Right ventricle myocardium inferior (tissue), 1 donor: ENCODE results near the gene TMEM44. TPM values are rescaled to one million over a fixed set of nuclear protein-coding genes. Genes with fewer than 3 reads are reported as not detected.
"Not testable (repeated sequence)": the region's sequence is repeated elsewhere in the genome, so short reads cannot be mapped to it uniquely, and the experiment has no call there.

Experiments used
- ATAC-seq: fragments of 200-7000 bp; cut with Tn5 transposase; one replicate; pipeline ENCODE4 v1.9.1; 2020; ENCODE audit warnings: mild to moderate bottlenecking, moderate library complexity
- DNase-seq: peaks from one replicate; pipeline ENCODE4 v3.0.0; 2021; ENCODE audit errors: missing footprints
- intact Hi-C: fragments of 100-400 bp; cut with DNase I; formaldehyde crosslinking; loops from one replicate; pipeline ENCODE4 v1.11.0; 2022
- total RNA-seq: library from RNA; stranded (reverse); fragmentation: NEBNext Ultra II Directional; extraction: Animal tissue kit (Norgen Biotek cat#: 25700); gene quantifications from one replicate; pipeline ENCODE4 v1.2.1, GENCODE V29; 2021
- donor health status: DM: no; HTN: yes; CAD: no; lungs with severe emphysema.

TMEM44 gene
- total RNA-seq, 1 donor from 2014 or later: 6.1 TPM

DNA sequence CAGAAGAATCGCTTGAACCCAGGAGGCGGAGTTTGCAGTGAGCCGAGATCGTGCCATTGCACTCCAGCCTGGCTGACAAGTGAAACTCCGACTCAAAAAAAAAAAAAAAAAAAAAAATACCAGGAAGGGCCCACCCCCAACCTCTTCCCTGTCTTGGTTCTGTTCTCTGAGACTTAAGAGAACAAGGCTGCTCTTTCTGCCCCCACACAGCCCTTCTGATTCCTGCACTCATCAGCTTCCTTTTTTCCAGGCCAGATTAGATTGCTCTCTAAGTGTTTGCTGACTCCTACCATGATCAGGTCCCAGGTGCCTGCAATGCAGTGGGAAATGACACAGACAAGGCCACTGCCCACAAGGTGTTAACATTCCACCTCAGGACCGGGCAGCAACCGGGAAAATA, 13.0 kb downstream of the TMEM44 start:
- ATAC-seq: no peak
- DNase-seq: no peak
- intact Hi-C loops: no loop called here

DNA sequence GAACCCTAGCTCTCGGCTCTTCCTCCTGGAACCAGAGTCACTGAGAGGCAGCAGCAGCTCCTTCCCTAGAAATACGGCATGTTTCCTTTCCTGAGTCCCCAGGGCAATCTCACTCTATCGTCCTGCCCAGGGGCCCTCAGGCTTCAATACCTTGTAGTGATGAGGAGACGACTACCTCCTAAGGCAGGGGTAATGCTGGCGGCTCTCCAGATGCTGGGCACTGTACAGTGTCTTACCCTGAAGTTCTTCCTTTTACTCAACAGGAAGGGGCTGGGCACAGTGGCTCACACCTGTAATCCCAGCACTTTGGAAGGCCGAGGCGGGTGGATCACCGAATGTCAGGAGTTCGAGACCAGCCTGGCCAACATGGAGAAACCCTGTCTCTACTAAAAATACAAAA, 13.5 kb downstream of the TMEM44 start:
- DNase-seq (no peak), ATAC-seq (no peak)

DNA sequence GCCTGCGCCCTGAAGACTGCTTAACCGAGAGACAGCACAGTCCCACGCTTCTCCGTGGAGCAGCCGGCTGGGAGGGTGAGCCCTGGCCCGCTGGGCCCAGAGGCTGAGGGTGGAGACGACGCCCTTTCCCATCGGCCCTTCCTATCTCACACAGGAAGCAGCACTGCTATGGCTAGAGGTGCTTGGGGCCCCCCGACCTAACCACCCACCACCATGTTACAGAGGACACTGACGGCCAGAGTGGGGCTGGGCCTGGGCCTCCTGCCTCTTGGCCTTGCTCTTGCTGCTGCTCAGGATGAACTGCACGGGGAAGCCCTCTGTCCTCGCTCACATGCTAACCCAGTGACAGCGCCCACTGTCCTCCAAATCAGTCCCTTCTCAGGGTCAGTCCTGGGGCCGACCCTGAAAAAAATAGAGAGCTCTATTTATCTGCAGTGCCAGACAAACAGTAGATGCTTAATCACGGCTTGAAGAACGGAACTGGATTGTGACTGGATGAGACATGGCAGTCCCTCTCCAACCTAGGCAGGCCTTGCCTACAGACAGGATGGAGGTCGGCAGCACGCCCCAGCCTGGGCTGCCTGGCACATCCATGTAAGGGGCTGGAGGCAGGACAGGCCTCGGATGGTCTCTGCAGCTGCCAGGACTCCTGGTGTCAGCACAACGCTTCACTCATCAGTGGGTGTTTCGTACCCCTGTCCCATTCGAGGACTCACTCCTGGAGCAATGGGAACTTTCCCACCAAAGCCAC, 14.2 kb downstream of the TMEM44 start:
- DNase-seq (no peak), ATAC-seq (no peak)
- intact Hi-C loops: no loop called here

More for the DNA sequence above, 13.5 kb downstream of the TMEM44 start:
- intact Hi-C loops: no loop called here

DNA sequence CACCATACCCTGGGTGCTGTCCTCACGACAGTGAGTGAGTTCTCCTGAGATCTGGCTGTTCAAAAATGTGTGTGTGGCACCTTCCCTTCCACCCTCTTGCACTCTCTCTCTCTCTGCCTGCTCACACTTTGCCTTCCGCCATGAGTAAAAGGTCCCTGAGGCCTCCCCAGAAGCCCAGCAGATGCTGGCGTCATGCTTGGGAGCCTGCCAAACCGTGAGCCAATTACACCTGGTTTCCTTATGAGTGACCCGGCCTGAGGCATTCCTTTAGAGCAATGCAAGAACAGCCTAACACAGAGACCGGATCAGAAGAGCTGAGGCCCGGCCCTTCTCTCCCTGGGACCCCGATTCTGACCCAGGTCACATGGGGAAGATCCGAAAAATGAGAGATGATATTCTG, 15.4 kb downstream of the TMEM44 start:
- ATAC-seq (no peak), DNase-seq (no peak)
- intact Hi-C loops: no loop called here

DNA sequence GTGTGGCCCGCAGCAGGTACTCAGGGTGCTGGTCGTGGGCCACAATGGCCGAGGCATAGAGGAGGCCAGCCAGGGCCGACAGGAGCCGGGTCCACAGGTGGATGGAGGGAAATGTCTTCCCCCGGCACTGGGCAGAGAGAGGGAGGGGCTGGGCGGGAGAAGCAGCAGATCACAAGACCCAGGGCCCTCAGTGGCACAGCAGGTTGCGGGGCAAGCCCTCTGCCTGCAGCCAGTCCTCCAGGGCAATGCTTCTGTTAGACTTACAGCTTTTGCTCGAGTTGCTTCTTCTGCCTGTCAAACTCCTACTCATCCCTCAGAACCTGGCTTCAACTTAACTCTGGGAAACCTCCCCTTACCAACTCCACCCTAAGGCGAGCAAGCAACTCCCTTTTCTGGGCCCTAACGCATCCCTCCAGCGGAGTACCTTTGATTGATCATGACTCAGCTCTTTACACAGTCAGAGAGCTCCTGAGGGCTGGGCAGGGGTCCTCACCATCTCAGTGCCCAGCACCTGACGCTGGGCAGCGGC, 16.0 kb downstream of the TMEM44 start:
- intact Hi-C loops: no loop called here
- DNase-seq: no peak
- no peak for ATAC-seq

DNA sequence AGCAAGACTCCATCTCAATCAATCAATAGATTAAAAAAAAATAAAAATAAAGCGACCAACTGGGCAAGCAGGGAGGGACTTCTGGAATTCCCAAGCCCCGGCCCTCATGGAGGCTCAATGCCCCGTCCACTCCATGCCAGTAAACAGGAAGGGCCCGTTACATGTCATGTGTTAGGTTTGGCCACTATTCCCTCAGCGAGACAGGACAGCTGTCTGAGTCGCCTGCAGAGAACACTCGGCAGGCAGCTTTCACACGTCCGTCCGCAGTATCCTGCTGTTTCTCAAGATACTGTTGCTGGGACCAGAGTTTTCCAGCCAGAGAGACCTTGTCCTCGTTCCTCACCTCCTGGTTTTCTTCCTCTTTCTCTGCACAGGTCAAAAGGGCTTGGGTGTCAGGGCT, 18.0 kb downstream of the TMEM44 start:
- no peak for ATAC-seq
- no peak for DNase-seq
- intact Hi-C loops: no loop called here

DNA sequence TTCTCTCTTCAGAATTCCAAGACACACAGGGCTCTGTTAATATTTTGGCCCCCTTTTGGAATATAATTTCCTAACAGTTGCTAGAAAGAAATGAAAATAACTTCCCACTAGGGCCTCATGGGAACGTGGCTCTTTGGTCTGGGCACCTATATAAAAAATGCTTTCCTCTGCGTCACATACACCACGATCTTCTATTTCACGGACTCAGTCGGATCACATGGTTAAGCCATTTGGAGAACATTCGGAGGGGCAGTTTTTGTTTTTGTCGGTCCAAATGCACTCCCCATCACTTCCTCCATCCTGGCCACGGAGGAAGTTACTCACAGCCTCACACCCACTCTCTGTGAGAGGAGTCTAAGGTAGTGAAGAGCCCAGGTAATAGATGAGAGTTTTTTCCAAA, 21.0 kb downstream of the TMEM44 start:
- DNase-seq: no peak
- intact Hi-C loops: no loop called here
- ATAC-seq: no peak

DNA sequence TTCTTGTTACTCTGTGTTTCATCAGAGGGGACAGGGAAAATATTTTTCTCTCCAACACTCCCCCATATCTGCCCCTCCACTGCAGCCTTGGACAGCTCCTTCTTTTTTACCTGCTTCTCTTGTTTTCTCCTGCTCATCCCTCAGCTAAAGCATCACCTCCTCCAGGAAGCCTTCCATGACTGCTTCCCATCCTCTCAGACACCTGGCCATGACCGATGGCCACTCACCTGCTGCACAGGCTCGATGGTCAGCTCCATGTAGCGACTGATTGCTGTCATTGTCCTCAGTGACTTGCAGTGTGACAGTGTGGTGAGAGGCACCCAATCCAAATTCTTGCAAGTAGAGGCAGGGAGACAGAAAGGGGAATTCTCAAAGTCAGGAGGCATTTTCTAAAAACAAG, 22.5 kb downstream of the TMEM44 start:
- intact Hi-C loops: no loop called here
- ATAC-seq (no peak), DNase-seq (no peak)

DNA sequence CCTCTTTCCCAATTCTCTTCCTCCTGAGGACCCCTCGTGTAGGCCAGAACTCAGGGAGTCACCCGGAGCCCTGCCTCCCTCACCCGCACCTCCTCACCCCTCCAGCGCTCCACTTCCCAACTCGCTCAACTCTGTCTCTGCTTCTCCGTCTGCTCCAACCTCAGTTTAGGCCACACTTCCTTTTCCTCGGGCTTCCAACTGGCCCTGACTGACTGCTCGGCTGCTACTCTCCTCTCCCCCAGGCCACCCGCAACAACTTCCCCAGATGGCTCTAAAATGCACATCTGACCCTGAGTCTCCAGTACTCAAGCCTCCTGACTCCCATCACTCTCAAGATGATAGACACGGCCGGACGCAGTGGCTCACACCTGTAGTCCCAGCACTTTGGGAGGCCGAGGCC, 23.6 kb downstream of the TMEM44 start:
- intact Hi-C loops: no loop called here
- no peak for ATAC-seq
- no peak for DNase-seq

DNA sequence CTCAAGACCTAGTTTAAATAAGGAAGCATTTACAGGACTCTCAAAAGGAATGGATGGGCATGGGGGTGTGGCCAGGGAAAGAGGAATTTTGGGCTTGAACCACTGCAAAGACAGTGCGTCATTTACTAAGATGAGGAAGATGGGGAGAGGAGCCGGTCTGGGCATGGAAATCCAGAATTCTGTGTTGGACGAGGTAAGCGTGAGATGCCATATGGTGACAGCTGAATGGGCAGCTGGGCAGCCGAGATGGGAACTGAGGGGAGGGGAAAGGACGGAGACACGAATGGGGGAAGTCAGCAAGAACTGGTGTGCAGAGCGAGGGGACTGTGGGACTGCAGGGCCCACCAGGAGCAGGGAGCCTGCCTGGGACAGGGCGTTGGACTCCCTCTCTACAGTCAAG, 24.2 kb downstream of the TMEM44 start:
- DNase-seq (no peak), ATAC-seq (no peak)
- intact Hi-C loops: no loop called here

DNA sequence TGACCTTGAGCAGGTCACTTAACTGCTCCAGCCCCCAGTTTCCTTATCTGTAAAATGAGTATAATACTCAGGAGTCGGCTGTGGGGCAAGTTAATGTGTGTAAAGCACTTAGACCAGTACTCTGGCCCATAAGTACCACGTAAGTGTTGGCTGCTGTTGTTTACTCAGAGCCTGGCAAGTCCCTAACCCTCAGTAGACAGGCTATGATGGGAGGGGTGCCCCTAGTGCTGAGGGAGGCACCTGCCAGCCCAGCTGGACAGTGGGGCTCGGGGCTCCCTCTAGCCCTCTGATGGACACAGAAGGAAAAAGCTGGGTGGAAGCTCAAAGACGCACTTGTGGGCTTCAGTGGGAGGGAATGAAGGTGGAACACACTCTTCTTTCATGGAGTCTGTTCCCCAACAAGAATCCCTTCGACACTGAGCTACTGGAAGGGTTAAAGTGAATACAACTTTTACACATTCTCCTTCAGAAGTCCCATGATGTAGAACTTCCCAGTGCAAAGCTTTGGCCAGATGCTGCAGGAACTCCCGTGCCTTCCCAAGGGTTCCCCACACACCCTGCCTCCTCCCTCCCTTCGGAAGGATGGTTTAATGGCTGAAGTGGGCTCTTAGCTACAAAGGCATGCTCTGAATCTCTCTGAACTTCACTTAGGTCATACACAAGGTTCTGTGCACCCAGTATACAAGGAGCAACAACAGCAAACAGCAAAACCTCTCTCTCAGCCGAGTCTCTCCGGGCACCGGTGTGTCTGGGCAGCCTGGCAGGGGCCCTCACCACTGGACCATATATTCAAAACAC, 25.4 kb downstream of the TMEM44 start:
- intact Hi-C loops: no loop called here
- no peak for DNase-seq

DNA sequence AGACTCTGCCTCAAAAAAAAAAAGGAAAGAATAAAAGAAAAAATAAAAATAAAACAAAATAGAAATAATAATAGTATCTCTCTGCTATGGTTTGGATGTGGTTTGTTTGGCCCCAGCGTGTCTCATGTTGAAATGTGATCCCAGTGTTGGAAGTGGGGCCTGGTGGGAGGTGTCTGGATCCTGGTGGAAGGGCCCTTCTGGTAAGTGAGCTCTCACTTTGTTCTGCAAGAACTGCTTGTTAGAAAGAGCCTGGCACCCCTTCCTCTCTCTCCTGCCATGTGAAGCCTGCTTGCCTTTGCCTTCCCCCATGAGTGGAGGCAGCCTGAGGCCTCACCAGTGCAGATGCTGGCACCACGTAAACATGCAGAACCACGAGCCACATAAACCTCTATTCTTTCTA, 26.3 kb downstream of the TMEM44 start:
- intact Hi-C loops: no loop called here
- DNase-seq: no peak

More for the DNA sequence above, 25.4 kb downstream of the TMEM44 start:
- ATAC-seq: no peak

DNA sequence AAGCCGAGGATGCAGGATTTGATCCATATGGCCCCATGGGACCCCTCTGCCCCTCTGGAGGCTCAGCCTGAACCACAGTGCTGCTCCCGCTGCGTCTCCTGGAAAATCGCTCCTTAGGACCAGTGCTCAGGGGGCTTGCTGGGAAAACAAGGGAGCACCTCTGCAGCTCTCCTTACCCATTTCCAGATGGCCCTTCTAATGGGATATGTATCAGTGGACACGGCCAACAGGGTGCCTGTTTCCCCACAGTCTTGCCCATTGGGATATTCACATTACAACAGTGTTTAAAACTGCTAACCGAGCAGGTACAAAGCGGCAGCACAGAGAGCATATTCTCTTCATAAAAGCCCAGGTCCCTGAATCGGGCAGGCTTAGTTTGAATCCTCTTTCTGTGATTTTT, 27.1 kb downstream of the TMEM44 start:
- intact Hi-C loops: no loop called here

More for the DNA sequence above, 26.3 kb downstream of the TMEM44 start:
- no peak for ATAC-seq

DNA sequence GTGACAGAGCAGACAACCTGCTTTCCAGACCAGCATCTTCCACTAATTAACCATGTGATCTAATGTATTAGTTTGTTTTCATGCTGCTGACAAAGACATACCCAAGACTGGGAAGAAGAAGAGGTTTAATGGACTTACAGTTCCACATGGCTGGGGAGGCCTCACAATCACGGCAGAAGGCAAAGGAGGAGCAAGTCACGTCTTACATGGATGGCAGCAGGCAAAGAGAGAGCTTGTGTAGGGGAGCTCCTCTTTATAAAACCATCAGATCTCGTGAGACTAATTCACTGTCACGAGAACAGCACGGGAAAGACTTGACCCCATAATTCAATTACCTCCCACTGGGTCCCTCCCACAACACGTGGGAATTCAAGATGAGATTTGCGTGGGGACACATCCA, 27.9 kb downstream of the TMEM44 start:
- DNase-seq, intact Hi-C loops: not testable (repeated sequence)

More for the DNA sequence above, 27.1 kb downstream of the TMEM44 start:
- ATAC-seq (no peak), DNase-seq (no peak)

DNA sequence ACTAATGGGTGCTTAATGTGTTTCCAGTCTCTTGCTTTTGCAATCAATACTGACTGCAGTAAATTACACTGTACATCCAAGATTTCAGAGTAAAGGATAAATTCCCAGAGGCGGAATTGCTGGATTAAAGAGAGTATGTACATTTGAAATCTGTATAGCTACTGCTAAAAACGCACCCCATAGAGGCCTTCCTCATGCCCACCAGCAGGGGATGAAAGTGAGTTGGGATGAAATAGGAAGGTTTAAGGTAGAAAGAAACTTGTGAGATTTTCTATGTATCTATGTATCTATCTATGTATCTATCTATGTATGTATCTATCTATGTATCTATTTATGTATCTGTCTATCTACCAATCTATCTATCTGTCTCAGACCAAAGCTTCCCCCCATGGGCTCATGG, 28.4 kb downstream of the TMEM44 start:
- no peak for DNase-seq
- intact Hi-C loops: no loop called here
- no peak for ATAC-seq

More for the DNA sequence above, 27.9 kb downstream of the TMEM44 start:
- not testable (repeated sequence) for ATAC-seq

DNA sequence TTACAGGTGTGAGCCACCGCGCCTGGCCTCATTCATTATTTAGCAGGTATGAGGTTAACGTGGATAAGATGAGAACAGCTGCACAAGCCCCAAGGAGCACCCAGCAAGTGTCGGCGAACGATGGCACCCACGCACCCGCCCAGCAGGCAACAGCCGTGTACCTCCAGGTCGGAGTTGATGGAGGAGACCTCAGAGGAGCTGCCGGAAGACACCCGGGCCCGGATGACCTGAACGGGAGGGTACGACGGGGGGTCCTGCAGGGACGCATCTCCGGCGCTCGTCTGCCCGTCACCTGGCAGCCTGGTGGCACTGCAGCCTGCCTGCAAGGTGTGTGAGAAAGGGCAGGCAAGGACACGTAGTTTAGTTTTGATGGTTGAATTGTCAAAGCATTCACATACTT, 29.1 kb downstream of the TMEM44 start:
- no peak for DNase-seq
- intact Hi-C loops: no loop called here
- ATAC-seq: no peak

DNA sequence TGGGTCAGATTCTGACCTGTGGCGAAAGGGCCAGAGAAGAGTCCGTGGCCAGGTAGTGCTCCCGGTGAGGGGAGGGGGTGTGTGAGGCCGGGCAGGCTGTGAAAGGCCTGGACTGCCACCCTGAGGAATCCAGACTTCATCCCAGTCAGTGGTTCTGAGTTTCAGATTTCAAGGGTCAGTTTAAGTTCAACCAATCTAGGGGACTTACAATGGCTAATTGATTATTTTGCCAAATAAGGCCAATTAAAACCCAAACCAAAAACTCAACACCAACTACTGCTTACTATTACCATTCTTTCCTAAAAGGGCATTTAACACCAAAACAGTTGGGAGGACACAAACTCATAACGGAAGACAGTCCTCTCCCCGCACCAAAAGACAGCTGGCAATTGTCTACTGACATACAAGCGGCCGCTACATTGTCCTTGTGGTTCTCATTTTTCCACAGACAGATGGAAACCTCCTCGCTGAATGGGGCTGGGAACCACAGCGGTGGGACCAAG, 30.5 kb downstream of the TMEM44 start:
- intact Hi-C loops: no loop called here
- ATAC-seq (no peak), DNase-seq (no peak)

DNA sequence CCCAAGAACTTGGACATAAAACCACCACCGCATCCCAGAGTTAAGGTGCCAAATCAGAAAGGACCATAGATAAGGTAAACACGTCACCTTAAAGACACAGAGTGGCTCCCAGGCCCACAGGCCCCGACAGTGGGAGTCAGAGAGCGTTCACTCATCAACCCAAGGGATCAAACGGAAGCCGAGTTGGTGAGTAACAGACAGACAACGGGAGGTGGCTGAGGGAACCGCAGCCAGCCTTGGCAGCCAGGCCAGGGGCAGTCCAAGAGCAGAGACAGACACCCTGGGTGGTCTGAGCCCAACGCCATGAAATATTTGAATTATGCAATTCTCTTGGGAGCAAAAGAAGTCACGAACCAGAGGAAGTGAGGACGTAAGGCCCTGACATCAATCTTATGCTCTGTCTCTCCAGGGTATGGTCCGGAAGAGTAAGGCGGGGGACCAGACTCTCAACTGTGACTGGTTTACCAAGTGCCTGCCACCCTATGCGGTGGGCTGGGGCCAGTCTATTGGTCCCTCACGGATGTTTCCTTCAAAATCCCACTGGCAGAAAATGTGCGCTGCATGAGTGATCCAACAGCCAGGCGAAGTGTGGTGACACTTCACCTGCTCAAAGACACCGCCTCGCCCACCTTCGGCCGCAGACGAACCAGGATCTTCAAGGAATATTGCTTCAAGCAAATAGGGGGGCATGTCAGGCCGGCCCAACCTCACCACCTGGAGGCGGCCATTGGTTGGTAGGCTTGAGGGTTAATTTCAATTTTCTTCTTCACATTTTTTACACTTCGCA, 34.3 kb downstream of the TMEM44 start:
- intact Hi-C loops: no loop called here
- ATAC-seq (no peak), DNase-seq (no peak)

DNA sequence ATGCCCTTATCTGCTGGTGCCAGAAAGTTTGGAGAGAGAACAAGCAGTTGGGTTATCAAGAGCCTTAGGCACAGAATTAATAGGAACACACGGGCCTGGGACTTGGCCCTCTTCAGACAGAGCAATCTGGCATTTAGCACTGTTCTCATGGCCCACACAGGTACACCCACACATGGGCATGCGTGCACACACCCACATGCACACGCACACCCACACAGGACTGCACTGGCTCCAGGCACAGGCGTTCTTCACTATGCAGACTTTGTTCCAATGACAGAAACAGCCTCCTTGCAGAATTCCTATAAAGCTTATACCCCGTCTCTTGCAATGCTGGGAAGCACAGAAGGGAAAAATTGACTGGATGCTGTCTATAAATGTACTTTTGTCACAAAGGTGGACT, 36.3 kb downstream of the TMEM44 start:
- ATAC-seq: no peak
- DNase-seq: no peak
- intact Hi-C loops: no loop called here
